Measurements from ENCODE around the gene OAT. TPM values are rescaled to one million over a fixed set of nuclear protein-coding genes. Genes with fewer than 3 reads are reported as not detected.

Gene OAT
- total and polyA plus RNA-seq, 2 of the 4 experiments (the other 2 are of a cell fraction): 110 to 152 TPM

DNA sequence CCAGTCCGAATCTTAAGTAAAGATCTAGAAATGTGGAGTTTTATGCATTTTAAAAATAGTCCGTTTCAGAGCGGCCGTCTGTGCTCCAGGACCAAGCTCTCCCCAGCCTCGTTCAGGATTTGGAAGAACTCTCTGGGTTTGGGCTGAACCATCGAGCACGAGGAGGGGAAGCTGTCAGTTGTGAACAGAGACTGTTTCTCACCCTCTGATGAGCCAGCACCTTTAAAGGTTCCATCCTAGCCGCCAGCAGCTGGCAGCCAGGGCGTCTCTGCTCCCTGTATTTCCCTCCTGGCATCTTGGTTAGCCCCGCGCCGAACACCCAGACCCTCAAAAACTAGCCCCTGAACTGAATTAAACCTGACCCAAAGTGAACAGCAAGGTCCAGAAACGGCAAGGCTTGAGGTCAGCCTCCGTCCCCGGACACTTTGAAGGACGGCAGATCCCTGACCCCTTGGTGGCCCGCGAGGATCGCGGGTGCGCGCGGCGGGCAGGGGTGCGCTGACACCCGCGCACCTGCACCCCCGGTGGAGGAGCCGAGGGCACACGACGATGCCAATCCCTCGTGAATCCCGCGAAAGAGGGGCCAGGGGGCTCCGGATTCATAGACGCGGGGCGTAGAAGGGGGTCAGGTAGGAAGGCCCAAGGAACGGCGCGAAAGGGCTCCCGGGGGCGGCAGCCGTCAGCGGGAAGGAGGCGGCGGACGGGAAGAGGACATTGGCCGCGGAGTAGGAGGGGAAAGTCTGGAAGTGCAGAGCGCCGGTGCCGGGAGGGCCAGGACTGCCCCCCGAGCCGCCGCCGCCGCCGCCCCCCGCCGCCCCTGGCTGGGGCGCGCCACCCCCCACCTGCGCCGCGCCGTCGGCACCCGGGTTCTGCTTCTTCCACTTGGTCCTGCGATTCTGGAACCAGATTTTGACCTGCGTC is 28.4 kb upstream of the OAT start:
- Histone ChIP-seq H3K27ac (ENCODE audit: insufficient read depth, low read length) (no peak overlapping the region), H3K36me3 (ENCODE audit: control insufficient read depth, insufficient read depth, low read length) (no peaks in the 10 kb centered on the region), H3K4me2 (ENCODE audit: low read depth, low read length) (no peak overlapping the region; the same call in 1 of the 2 replicates), H3K23ac (ENCODE audit: low read depth, low read length) (no peak overlapping the region), H3K9me1 (ENCODE audit: insufficient read depth, low read length) (no peaks in the 10 kb centered on the region), H2AK9ac (replicated peaks; ENCODE audit: low read depth, low read length, poor library complexity) (no peak overlapping the region), H4K20me1 (ENCODE audit: insufficient read depth, low read length) (no peaks in the 10 kb centered on the region), H4K91ac (ENCODE audit: insufficient read depth, low read depth, low read length) (no peak overlapping the region), H2BK15ac (ENCODE audit: low read depth, low read length) (no peak overlapping the region), H3K27me3 (ENCODE audit: control insufficient read depth, insufficient read depth, low read length) (peaks cover 72% of the 10 kb centered on the region), H3K4ac (ENCODE audit: low read depth, low read length) (no peak overlapping the region), H3K56ac (ENCODE audit: extremely low read depth, insufficient read depth, low read length) (no peak overlapping the region), H2BK5ac (ENCODE audit: low read depth, low read length, poor library complexity, severe bottlenecking) (no peak overlapping the region), H3K4me3 (ENCODE audit: insufficient read depth, low read depth, low read length) (no peak overlapping the region), H3K14ac (replicated peaks; ENCODE audit: low read depth, low read length) (no peak overlapping the region), H3K9ac (ENCODE audit: low read depth, low read length) (no peak overlapping the region), H3K4me1 (ENCODE audit: control insufficient read depth, insufficient read depth, low read length) (no peaks in the 10 kb centered on the region; the same call in 1 of the 2 replicates), H4K8ac (ENCODE audit: low read depth in 2 of 2, low read length in 2 of 2) (no peak overlapping the region), H3K79me1 (ENCODE audit: low read depth in 1 of 2, low read length in 2 of 2) (no peaks in the 10 kb centered on the region), H3K9me3 (ENCODE audit: control insufficient read depth, insufficient read depth, low read length) (no peaks in the 10 kb centered on the region; the same call in 1 of the 2 replicates), H2BK120ac (ENCODE audit: low read depth, low read length) (no peak overlapping the region), H2BK20ac (ENCODE audit: low read depth, low read length) (no peak overlapping the region), H4K5ac (ENCODE audit: low read depth, low read length) (no peak overlapping the region), H3K18ac (ENCODE audit: low read depth, low read length) (no peak overlapping the region), H2AFZ (replicated peaks; ENCODE audit: low read length, poor library complexity) (no peak overlapping the region), H2AK5ac (ENCODE audit: low read depth, low read length) (no peak overlapping the region)
- 6% methylated on average over 32 of the region's 71 CpGs; no CpG with 5 or more reads in 1 of the 2 experiments for WGBS, 2 experiments (ENCODE audit: extremely low coverage in 2 of 2, insufficient read length in 1 of 2)
- DNase-seq: no peak
- BruUV-seq (replicated peaks): no TSS peak
- no peak for ATAC-seq (ENCODE audit: low read depth)
- dilution Hi-C loops (cut with HindIII; ENCODE audit: low sequenced_read_pairs, unreplicated experiment): no loop called here
- in situ Hi-C loops (cut with MboI; ENCODE audit: low sequenced_read_pairs): no loop called here
- intact Hi-C loops (cut with micrococcal nuclease): no loop called here
- ChIA-PET CTCF (no interaction called here), POLR2A (ENCODE audit: unreplicated experiment) (no interaction called here)
- TF ChIP-seq USF2 (IDR thresholded peaks at IDR 0.05; ENCODE audit: low read depth, low read length) (no peak), CEBPB (IDR thresholded peaks at IDR 0.05; ENCODE audit: low read depth, low read length) (no peak), CTCF (conservative IDR thresholded peaks at IDR 0.05; ENCODE audit: low read depth, low read length) (no peak), NFE2L2 (IDR thresholded peaks at IDR 0.05; ENCODE audit: low read depth, low read length) (no peak), FOS (IDR thresholded peaks at IDR 0.05; ENCODE audit: low read depth, low read length) (no peak), MAZ (IDR thresholded peaks at IDR 0.05; ENCODE audit: borderline replicate concordance, low read depth, low read length) (no peak), MXI1 (IDR thresholded peaks at IDR 0.05; ENCODE audit: borderline replicate concordance, low read depth, low read length) (no peak), BHLHE40 (IDR thresholded peaks at IDR 0.05; ENCODE audit: low read depth, low read length) (no peak), POLR2A (IDR thresholded peaks at IDR 0.05; ENCODE audit: low read depth, low read length) (no peak), RCOR1 (IDR thresholded peaks at IDR 0.05; ENCODE audit: insufficient replicate concordance, low read length) (no peak), RAD21 (IDR thresholded peaks at IDR 0.05; ENCODE audit: low read length) (no peak), MAFK (IDR thresholded peaks at IDR 0.05; ENCODE audit: low read depth, low read length) (no peak), RFX5 (IDR thresholded peaks at IDR 0.05; ENCODE audit: low read depth, low read length) (no peak), CHD1 (IDR thresholded peaks at IDR 0.05; ENCODE audit: low read depth, low read length) (no peak)
- TF ChIP-seq, protein P1, sequence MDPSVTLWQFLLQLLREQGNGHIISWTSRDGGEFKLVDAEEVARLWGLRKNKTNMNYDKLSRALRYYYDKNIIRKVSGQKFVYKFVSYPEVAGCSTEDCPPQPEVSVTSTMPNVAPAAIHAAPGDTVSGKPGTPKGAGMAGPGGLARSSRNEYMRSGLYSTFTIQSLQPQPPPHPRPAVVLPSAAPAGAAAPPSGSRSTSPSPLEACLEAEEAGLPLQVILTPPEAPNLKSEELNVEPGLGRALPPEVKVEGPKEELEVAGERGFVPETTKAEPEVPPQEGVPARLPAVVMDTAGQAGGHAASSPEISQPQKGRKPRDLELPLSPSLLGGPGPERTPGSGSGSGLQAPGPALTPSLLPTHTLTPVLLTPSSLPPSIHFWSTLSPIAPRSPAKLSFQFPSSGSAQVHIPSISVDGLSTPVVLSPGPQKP (IDR thresholded peaks at IDR 0.05; ENCODE audit: borderline replicate concordance, low read depth, low read length): no peak
